Activated CD4-positive, CD25-positive, alpha-beta regulatory T cell treated with anti-CD3 and anti-CD28 coated beads, Interleukin-2, amount 50 U/mL, for 72 hours (primary cell): ENCODE results near the gene SV2C.
"Not testable (repeated sequence)": the region's sequence is repeated elsewhere in the genome, so short reads cannot be mapped to it uniquely, and the experiment has no call there.

Experiments
- DNase-seq: peaks from one replicate; pipeline ENCODE4 v3.0.0; 2021

The SV2C gene

GRCh38 chr5:76351176-76351575 is 268.0 kb downstream of the SV2C start:
- no peak for DNase-seq

DNA sequence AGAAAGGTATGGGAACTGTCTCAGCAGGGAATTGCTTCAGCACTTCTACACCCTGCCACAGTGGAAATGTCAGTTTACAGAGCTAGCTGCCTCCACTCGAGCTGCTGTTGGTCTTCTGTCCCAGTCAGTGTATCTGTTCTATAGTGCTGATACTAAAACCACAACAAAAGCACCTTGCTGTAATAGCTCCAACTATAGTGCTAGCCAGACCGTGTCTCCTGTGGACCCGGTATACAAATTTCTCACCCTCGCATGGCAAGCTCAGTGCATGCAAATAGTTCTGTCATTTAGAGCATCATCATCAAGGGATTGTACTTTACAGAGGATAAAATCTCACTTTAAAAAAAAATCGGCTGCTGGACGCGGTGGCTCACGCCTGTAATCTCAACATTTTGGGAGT is 268.4 kb downstream of the SV2C start:
- DNase-seq: no peak

DNA sequence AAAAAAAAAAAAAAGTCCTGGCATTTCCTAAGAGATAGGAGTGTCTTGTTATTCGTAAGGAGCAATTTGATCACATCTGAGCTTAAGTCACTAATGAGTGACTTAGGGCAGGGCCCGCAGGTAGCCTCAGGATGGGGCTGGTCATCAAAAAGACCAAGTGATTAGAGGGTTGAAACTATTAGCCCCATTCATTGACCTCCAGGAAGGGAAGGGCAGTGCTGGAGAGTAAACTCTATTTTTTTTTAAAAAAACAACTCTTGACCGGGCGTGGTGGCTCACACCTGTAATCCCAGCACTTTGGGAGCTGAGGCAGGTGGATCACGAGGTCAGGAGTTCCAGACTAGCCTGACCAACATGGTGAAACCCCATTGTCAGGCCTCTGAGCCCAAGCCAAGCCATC is 273.7 kb downstream of the SV2C start:
- no peak for DNase-seq

GRCh38 chr5:76363352-76364225 is 280.4 kb downstream of the SV2C start:
- no peak for DNase-seq

DNA sequence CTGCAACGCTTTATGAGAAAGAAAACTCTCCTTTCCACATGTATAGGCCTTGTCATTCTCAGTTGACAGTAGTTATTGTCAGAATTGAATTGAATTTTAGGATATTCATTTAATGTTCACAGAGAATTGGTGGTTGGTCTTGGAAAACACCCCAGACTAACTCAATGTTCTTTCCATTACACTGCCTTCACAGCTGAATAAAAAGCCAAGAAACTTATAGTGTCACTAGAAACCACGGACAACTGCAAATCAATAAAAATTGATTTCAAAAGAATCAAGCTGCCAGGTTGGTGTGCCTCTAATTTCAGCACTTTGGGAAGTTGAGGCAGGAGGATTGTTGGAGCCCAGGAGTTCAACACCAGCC is 281.0 kb downstream of the SV2C start:
- DNase-seq: no peak

- DNase-seq: no peak
Measured at GRCh38 chr5:76365561-76365960, 282.4 kb downstream of the SV2C start.

- no peak for DNase-seq
Measured at GRCh38 chr5:76366596-76366995, 283.4 kb downstream of the SV2C start.

GRCh38 chr5:76367623-76368371 is 284.6 kb downstream of the SV2C start:
- no peak for DNase-seq

- no peak for DNase-seq
Measured at GRCh38 chr5:76368941-76369340, 285.8 kb downstream of the SV2C start.

GRCh38 chr5:76369668-76370067 is 286.5 kb downstream of the SV2C start:
- DNase-seq: not testable (repeated sequence)

- no peak for DNase-seq
Measured at GRCh38 chr5:76371960-76372322, 288.8 kb downstream of the SV2C start.

- DNase-seq: no peak
Measured at GRCh38 chr5:76372323-76373054, 289.3 kb downstream of the SV2C start.

DNA sequence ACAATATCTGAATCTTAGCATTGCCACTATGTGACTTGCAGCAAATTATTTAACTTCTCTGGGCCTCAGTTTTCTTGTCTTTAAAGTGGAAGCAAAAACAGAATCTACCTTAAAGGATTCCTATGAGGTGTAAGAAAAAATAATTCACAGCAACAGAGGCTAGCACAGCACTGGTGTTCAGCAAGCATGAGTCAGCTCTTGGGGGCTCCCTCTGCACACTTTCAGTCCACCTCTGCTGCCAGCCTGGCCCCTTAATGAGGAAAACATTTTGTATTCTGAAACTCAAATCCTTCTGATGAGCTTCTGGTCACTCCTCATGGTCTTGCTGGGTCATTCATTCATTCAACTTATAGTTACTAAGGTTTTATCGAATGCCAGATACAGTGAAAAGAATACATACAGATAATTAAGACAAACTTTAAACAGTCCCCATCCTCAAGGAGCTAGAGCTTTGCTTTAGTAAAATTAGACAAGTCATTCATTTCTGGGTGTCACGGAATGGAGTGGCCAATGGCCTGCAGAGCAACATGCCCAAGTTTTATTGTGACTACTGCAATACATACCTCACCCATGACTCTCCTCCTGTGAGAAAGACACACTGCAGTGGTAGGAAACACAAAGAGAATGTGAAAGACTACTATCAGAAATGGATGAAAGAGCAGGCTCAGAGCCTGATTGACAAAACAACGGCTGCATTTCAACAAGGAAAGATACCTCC is 293.1 kb downstream of the SV2C start:
- DNase-seq: no peak

DNA sequence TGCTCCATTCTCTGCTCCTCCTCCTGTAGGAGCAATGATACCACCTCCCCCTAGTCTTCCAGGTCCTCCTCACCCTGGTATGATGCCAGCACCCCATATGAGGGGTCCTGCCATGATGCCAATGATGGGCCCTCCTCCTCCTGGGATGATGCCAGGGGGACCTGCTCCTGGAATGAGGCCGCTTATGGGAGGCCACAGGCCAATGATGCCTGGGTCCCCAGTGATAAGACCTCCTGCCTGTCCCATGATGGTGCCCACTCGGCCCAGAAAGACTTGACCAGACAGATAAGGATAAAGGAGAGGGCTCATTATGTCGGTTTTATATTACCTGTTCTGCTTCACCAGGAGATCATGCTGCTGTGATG is 293.7 kb downstream of the SV2C start:
- no peak for DNase-seq

- no peak for DNase-seq
Measured at GRCh38 chr5:76378355-76378754, 295.2 kb downstream of the SV2C start.

- DNase-seq: no peak
Measured at GRCh38 chr5:76379316-76379715, 296.1 kb downstream of the SV2C start.

- no peak for DNase-seq
Measured at GRCh38 chr5:76379855-76380254, 296.7 kb downstream of the SV2C start.

DNA sequence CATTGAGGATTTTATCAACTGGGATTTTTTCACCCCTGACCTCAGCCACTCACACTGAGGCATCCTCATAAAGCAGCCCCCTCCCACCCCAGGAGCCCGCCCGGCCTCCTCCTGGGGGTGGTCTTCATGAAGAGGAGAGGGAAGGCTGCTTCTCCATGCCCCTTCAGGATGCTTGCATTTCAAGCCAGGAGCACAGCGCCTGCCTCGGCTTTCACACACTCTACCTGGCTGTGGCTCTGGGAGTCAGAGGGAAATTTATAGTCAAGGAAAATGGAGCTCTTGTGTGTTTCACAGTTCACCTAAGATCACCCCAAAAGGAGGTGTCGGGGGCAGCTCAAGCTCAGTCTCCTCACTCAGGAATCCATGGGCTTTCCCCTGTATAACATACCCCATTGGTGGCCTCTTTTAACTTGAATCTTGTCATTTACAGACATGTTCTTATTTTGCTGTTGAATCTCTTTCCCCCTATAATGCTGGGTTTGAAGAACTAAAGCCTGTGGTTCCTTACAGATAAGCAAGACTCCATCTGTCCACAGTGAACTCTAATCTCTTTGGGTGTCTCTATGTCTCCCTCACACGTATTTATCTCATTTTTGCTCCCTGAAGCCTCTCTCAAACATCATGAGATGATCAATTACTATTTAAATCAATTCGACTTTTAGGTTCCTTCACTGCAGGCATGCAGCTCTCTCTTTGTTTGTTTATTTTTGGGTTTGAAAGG is 297.3 kb downstream of the SV2C start:
- no peak for DNase-seq

- no peak for DNase-seq
Measured at GRCh38 chr5:76383126-76383832, 300.1 kb downstream of the SV2C start.

DNA sequence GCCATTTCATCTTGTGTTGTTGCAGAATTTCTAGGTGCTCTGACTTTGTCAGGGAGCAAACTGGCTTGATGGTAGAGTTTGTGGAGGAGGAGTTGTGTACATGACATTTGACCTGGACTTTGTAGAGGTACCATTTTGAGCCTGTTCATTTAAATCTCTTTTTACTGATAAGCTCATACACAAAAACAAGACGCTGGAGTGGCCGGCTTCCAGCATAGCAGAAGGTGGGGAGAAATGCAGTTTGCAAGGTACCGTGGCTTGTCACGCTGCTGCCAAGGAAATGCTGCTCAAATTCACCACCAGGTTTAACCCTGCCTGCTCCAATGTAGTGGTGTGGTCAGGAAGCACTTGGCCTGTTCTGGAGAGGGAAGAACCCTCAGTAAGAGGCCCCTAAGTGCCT is 301.0 kb downstream of the SV2C start:
- no peak for DNase-seq

GRCh38 chr5:76384705-76385104 is 301.5 kb downstream of the SV2C start:
- no peak for DNase-seq

DNA sequence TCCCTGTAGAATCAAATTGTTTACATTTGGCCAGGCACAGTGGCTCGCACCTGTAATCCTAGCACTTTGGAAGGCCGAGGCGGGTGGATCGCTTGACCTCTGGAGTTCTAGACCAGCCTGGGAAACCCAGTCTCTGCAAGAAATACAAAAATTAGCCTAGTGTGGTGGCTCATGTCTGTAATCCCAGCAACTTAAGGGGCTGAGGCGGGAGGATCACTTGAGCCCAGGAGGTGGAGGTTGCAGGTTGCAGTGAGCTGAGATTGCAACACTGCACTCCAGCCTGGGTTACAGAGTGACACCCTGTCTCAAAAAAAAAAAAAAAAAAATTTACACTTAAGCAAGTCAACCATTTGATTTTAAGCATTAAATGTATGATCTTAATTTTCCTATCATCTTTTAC is 302.4 kb downstream of the SV2C start:
- no peak for DNase-seq
